T-helper 2 cell treated with Interferon-gamma antibody and Interleukin-4, amounts not matched to agents 100 ng/mL and 5 ng/mL, for 36 hours (primary cell): ENCODE data around the gene TRAPPC6A. TPM values are rescaled to one million over a fixed set of nuclear protein-coding genes. Genes with fewer than 3 reads are reported as not detected.

Source experiments
- intact Hi-C: fragments of 100-400 bp; cut with micrococcal nuclease; formaldehyde crosslinking; loops from one replicate; pipeline ENCODE4 v1.15.1; 2023
- total RNA-seq: library from RNA; stranded (reverse); gene quantifications from 2 replicates; pipeline ENCODE4 v1.2.3, GENCODE V29; 2022

TRAPPC6A gene, protein sequence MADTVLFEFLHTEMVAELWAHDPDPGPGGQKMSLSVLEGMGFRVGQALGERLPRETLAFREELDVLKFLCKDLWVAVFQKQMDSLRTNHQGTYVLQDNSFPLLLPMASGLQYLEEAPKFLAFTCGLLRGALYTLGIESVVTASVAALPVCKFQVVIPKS
- 58.4 and 60.2 TPM in 2 replicates for total RNA-seq

- intact Hi-C loops = loop anchor here (1.0 to 5.0 kb wide), 8 partner anchors 73 to 724 kb away; partner anchors contain the start of genes ERCC2, FOSB, GEMIN7 and MARK4
Measured at GRCh38 chr19:45177817-45178261, at the start of gene TRAPPC6A. TRAPPC6A (minus strand) TSS chr19:45178237; CDS start chr19:45178218, 19 bp downstream.

GRCh38 chr19:45224645-45225044 is 46.6 kb upstream of the TRAPPC6A start:
- intact Hi-C loops = no loop called here

DNA sequence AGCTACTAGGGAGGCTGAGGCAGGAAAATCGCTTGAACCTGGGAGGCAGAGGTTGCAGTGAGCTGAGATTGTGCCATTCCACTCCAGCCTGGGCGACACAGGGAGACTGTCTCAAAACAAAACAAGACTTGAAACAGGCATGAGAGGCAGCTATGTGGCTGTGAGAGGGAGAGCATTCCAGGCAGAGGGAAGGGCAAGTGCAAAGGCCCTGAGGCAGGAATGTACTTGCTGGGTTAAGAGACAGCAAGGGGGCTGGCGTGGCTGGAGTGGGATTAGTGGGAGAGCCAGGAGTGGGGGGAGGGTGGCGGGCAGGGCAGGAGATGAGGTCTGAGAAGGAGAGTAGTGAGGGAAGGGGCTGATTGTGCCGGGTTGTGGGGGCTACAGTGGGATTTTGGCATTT is 45.8 kb upstream of the TRAPPC6A start:
- intact Hi-C loops = no loop called here

GRCh38 chr19:45222724-45223123 is 44.7 kb upstream of the TRAPPC6A start:
- intact Hi-C loops = no loop called here

DNA sequence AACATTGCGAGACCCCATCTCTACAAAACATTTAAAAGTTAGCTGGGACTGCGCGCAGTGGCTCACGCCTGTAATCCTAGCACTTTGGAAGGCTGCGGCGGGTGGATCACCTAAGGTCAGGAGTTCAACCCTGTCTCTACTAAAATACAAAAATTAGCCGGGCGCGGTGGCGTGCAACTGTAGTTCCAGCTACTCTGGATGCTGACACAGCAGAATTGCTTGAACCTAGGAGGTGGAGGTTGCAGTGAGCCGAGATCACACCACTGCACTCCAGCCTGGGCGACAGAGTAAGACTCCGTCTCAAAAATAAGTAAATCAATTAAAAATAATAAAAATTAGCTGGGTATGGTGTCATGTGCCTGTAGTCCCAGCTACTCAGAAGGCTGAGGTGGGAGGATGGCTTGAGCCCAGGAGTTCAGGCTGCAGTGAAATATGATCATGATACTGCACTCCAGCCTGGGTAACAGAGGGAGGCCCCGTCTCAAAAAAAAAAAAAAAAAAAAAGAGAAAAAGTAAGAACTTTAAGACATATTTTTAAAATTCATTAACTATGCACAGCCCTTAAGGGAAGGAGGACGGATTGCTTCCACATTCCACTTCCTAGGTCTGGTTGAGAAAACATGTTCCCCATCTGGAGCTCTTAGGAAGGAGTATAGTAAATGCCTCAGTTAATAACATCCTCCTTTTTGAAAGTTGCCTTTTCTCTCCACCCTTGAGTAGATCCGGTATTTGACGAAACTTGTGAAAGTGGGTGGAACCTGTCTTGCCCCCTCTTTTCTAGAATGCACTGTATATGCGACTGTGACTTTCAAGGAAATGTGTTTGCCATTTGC is 41.1 kb upstream of the TRAPPC6A start:
- intact Hi-C loops = no loop called here

- intact Hi-C loops = no loop called here
Measured at GRCh38 chr19:45218426-45218825, 40.4 kb upstream of the TRAPPC6A start.

DNA sequence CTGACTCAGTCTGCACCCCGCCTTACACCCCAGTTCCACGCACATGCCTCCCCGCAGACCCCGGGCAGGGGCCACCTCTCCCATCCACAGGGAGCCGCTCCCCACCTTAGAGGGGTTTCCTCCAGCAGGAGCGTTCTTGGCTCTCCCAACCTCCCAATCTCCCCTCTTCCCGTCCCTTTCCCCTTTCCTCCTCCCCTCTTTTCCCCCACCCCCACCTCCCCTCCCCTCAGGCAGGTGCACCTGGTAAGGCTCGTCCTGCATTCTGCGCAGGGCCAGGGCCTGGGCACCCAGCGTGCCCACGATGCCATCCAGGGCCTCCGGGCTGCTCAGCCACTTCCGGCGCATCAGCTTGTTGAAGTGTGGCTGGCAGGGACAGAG is 39.9 kb upstream of the TRAPPC6A start:
- intact Hi-C loops = no loop called here

- intact Hi-C loops = no loop called here
Measured at GRCh38 chr19:45217193-45217956, 39.3 kb upstream of the TRAPPC6A start.

- intact Hi-C loops = no loop called here
Measured at GRCh38 chr19:45216667-45217066, 38.6 kb upstream of the TRAPPC6A start.

DNA sequence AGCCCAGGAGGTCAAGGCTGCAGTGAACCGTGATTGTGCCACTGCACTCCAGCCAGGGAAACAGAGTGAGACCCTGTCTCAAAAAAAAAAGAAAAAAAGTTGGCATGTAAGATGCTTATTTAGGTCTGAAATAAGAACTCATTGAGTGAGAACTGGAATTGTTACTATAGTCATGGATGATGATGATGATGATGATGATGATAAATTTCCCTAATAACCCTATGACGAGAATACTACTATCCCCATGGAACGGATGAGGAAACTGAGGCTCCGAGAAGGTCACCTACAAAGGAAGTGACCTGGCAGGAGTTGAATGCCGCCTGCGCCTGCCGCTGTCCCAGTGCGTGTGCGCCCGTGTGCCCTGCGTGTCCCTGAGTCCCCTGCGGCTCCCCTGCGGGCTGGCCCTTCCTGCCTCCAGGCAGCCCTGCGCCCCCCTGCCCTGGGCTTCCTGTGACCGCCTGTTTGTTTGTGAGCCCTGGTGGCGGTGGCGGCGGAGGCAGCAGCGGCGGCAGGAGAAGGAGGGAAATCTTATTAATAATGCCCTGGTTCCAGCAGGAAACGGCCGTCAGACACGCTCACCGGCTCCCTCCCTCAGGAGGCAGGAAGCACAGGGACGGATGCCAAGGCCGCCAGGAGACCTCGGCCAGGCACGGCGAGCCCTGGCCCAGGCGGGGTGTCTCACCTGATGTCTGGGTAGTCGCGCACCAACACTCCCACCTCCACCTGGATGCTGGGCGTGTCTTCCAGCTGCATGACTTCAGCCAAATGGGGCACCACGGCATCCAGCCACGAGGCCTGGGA is 37.6 kb upstream of the TRAPPC6A start:
- intact Hi-C loops = no loop called here

- intact Hi-C loops = no loop called here
Measured at GRCh38 chr19:45213031-45213430, 35.0 kb upstream of the TRAPPC6A start.

GRCh38 chr19:45211751-45212381 is 33.8 kb upstream of the TRAPPC6A start:
- intact Hi-C loops = no loop called here

DNA sequence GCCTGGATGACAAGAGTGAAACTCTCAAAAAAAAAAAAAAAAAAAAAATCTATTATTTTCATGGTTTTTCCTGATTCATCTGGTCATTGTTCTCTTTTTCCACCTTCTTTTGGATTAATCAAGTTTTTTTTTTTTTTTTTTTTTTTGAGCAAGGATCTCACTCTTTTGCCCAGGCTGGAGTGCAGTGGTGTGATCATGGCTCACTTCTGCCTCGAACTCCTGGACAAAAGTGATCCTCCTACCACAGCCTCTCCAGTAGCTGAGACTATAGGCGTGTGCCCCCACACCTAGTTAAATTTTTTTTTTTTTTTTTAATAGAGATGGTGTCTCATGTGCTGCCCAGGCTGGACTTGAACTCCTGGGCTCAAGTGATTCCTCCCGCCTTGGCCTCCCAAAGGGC is 28.3 kb upstream of the TRAPPC6A start:
- intact Hi-C loops = no loop called here

- intact Hi-C loops = no loop called here
Measured at GRCh38 chr19:45205810-45206209, 27.8 kb upstream of the TRAPPC6A start.

- intact Hi-C loops = no loop called here
Measured at GRCh38 chr19:45202637-45203036, 24.6 kb upstream of the TRAPPC6A start.

GRCh38 chr19:45200568-45200967 is 22.5 kb upstream of the TRAPPC6A start:
- intact Hi-C loops = no loop called here

DNA sequence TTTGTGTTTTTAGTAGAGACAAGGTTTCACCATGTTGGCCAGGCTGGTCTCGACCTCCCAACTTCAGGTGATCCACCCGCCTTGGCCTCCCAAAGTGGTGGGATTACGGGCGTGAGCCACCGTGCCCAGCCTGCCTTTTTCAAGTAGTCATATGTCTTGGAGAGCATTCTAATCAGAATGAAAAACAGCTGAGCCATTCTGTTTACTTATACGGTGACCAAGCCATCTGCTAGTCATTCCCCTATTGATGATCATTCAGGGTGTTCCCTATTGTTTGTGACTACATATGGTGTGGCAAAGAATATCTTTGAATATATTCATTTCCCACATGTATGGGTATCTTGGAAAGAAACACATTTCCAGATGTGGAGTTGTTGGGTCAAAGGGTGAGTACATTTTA is 17.7 kb upstream of the TRAPPC6A start:
- intact Hi-C loops = no loop called here

GRCh38 chr19:45191375-45191774 is 13.3 kb upstream of the TRAPPC6A start:
- intact Hi-C loops = no loop called here

- intact Hi-C loops = no loop called here
Measured at GRCh38 chr19:45189971-45190370, 11.9 kb upstream of the TRAPPC6A start.

- intact Hi-C loops = loop anchor here (1.0 kb wide), 1 partner anchor 170 kb away; no protein-coding TSS in a partner anchor
Measured at GRCh38 chr19:45187421-45188100, 9.5 kb upstream of the TRAPPC6A start.
